ENCODE measurements around the gene PLEKHA7.

Gene PLEKHA7

DNA sequence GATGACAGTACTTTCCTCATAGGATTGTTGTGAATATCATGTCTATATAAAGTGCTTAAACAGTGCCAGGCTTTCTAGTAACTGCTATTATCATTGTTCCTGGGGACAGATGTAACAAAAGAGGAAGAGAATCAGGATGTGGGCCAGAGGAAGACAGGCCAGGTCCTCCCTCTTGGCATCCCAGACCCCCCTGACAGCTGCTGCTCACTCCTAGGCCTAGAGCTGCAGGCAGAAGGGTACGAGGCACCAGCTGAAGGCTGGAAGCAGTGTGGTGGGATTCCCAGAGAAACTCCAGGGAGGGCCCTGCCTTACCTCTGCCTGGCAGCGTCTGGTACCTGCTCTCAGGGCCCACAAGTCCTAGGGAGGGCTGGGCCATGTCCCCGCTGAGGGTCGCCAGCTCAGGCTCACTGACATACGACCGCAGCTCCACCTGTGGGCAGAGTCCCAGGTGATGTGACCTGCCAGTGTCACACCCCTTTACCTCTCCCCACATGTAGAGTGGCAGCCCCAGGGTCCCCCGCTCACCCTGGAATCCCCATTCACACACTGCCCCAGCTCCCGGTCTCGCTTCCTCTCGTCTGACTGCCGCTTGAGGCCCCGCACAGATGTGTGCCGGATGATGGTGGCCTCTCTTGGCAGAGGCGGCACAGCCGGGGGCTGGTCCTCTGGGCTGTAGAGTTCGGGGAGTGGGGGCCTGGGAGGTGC is 223.6 kb downstream of the PLEKHA7 start:
- peaks cover 16 to 88% (median 78%) of the 10 kb centered on the region in 5 donors for H3K4me1 ChIP-seq (ENCODE audit: control insufficient read depth in 5 of 5, insufficient read depth in 5 of 5, low read length in 5 of 5)
- H3K9me3 ChIP-seq (ENCODE audit: control insufficient read depth in 5 of 5, low read length in 5 of 5): no peaks in the 10 kb centered on the region
- peak overlapping the region; percentile 79 for H3K27ac ChIP-seq (ENCODE audit: low read depth, low read length)
- no peaks in the 10 kb centered on the region for H3K27me3 ChIP-seq (ENCODE audit: control insufficient read depth in 5 of 5, insufficient read depth in 4 of 5, low read length in 5 of 5)
- H3K4me3 ChIP-seq (ENCODE audit: low read depth in 1 of 5, low read length in 5 of 5): no peak overlapping the region
- H3K9ac ChIP-seq (ENCODE audit: low read length in 5 of 5): peak overlapping the region in 4 of 5 donors; percentile 15 to 62 (median 36)
- H3K36me3 ChIP-seq (ENCODE audit: control insufficient read depth in 5 of 5, insufficient read depth in 5 of 5, low read length in 5 of 5): peaks cover 0 to 6% (median 0%) of the 10 kb centered on the region in 5 donors

DNA sequence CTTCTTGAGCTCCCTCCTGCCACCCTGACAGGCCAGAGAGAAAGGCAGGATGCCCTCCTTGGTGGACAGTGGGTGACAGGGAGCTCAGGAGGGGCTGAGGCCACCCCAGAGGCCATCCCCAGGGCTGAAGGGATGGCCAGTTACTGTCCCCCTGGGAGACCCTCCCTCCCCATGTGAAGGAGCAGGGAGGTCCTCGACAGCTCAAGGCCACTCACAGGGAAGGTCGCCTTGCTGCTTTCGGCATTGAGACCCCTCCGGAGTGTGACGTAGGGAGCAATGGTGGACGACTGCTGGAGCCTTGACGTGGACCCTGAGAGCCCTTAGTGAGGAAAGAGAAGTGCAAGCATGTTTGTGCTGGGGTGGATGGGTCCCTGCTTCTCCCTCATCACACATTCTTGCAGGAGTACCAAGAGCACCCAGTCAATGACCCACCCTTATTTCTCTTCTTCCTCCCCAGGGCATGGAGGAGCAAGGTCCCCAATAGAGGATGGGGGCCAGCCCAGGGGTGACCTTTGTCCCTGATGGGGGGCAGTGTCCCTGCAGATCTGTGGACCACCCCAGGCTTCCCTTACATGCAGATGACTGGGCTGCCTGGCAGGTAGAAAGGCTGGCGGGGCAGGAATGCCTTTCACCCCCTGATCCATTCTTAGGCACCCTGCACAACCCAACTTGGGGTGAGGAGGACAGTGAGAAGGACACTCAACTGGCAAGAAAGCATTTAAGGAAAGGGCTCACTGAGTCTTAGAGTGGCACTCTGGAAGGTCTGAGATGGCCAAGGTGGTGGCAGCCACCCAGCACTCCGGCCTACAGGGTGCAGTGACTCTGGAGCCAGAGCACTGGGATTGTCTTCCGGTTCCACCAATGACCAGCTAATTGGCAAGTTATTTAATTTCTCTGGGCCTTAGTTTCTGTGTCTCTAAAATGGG is 224.4 kb downstream of the PLEKHA7 start:
- no peak overlapping the region for H3K4me3 ChIP-seq (ENCODE audit: low read depth in 1 of 5, low read length in 5 of 5)
- H3K9me3 ChIP-seq (ENCODE audit: control insufficient read depth in 5 of 5, low read length in 5 of 5): no peaks in the 10 kb centered on the region
- H3K27ac ChIP-seq (ENCODE audit: low read depth, low read length): no peak overlapping the region
- H3K9ac ChIP-seq (ENCODE audit: low read length in 5 of 5): no peak overlapping the region
- peaks cover 0 to 6% (median 0%) of the 10 kb centered on the region in 5 donors for H3K36me3 ChIP-seq (ENCODE audit: control insufficient read depth in 5 of 5, insufficient read depth in 5 of 5, low read length in 5 of 5)
- peaks cover 16 to 96% (median 82%) of the 10 kb centered on the region in 5 donors for H3K4me1 ChIP-seq (ENCODE audit: control insufficient read depth in 5 of 5, insufficient read depth in 5 of 5, low read length in 5 of 5)
- H3K27me3 ChIP-seq (ENCODE audit: control insufficient read depth in 5 of 5, insufficient read depth in 4 of 5, low read length in 5 of 5): no peaks in the 10 kb centered on the region

DNA sequence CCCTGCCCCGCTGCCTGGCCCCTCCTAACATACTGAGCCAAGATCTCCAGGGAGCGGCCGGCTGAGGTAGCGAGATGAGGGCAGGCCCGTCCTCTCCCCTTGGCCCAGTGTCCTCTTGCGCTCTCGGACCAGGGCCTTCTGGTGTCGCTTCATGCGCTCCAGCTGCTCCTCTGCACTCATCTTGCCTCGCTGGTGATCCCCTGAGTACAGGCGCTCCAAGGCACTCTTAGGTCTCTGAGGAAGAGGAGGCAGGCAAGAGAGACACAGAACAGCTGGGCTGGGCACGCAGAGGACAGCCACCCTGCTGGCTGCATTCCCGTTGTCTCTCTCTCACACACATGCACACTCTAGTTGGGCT is 225.2 kb downstream of the PLEKHA7 start:
- Histone ChIP-seq H3K9me3 (ENCODE audit: control insufficient read depth in 5 of 5, low read length in 5 of 5) (no peaks in the 10 kb centered on the region), H3K27me3 (ENCODE audit: control insufficient read depth in 5 of 5, insufficient read depth in 4 of 5, low read length in 5 of 5) (no peaks in the 10 kb centered on the region), H3K27ac (ENCODE audit: low read depth, low read length) (peak overlapping the region; percentile 88), H3K36me3 (ENCODE audit: control insufficient read depth in 5 of 5, insufficient read depth in 5 of 5, low read length in 5 of 5) (peaks cover 0 to 6% (median 0%) of the 10 kb centered on the region in 5 donors), H3K4me1 (ENCODE audit: control insufficient read depth in 5 of 5, insufficient read depth in 5 of 5, low read length in 5 of 5) (peaks cover 16 to 90% (median 81%) of the 10 kb centered on the region in 5 donors), H3K9ac (ENCODE audit: low read length in 5 of 5) (no peak overlapping the region), H3K4me3 (ENCODE audit: low read depth in 1 of 5, low read length in 5 of 5) (no peak overlapping the region)

DNA sequence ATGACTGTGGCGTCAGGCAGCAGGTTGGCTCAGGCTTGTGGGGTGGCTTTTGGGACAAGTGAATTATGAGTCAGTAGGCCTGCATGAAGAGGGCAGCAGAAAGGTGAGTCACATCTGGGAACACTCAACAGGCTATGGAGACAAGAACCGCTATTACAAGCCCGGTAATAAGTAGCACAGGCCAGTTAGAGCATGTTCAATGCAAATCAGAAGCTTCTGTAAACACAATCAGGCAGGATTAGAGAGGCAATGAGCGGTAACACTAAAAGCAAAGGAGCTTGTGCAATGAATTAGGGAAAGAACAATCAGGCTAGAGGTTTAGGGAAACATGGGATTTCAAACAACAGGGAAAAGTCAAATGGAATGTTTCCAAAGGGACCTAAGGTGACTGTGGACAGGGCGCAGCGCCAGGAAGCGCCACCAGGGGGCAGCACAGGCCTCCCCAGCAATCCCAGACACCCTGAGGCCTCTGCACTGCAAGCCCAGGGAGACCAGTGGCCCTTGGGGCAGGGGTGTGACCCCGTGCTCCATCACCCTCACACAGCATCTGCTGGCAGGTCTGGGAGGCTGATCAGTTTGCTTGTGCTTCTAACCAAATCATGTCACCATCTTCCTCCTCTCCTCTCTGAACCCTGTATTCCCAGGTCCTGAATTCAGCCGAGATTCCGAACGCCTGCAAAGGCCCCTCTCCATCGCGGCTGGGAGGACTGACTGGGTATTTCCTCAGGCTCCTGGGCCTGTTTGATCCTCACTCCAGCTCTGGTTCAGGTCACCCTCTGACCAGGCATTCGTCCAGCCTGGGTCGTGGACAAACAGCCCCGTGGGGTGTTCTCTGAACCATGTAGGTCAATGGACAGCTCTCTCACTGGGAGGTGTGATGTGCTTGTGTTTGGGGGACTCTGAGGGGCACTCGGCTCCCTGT is 225.8 kb downstream of the PLEKHA7 start:
- peaks cover 16 to 83% (median 75%) of the 10 kb centered on the region in 5 donors for H3K4me1 ChIP-seq (ENCODE audit: control insufficient read depth in 5 of 5, insufficient read depth in 5 of 5, low read length in 5 of 5)
- H3K9ac ChIP-seq (ENCODE audit: low read length in 5 of 5): peak overlapping the region in 4 of 5 donors; percentile 48 to 78 (median 56)
- H3K4me3 ChIP-seq (ENCODE audit: low read depth in 1 of 5, low read length in 5 of 5): no peak overlapping the region
- H3K9me3 ChIP-seq (ENCODE audit: control insufficient read depth in 5 of 5, low read length in 5 of 5): no peaks in the 10 kb centered on the region
- H3K27ac ChIP-seq (ENCODE audit: low read depth, low read length): peak overlapping the region; percentile 88
- no peaks in the 10 kb centered on the region for H3K27me3 ChIP-seq (ENCODE audit: control insufficient read depth in 5 of 5, insufficient read depth in 4 of 5, low read length in 5 of 5)
- peaks cover 0 to 6% (median 0%) of the 10 kb centered on the region in 5 donors for H3K36me3 ChIP-seq (ENCODE audit: control insufficient read depth in 5 of 5, insufficient read depth in 5 of 5, low read length in 5 of 5)

DNA sequence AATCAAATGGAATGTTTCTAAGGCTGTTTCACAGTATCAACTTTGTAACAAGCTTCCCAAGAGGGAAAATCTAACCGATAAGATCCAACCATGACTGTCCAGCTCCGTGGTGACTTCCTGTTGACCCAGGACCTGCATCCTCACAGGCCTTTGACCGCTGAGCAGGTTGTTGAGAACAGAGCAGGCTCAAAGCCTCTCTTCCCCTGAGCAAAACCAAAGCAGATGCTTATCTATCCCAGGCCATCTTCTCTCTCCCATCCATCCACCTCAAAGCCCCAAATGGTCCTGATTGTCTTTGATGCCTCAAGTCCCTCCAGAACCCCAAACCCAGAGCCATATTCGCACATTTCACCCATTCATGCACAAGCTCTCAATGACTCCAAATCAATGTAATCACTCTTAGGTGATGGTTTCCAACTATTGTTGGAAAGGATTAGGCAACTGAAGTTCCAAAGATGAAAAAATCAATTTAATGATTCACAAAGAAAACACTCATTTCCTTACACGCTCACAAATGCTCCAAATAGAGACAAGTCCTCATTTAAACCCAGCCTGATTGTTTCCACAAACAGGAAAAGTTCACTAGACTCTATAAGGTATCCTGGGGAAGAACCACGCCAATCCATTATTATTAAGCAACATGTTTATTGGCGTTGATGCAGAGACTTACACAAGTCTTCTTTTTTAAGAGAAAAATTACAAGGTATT is 227.0 kb downstream of the PLEKHA7 start:
- Histone ChIP-seq H3K4me1 (ENCODE audit: control insufficient read depth in 5 of 5, insufficient read depth in 5 of 5, low read length in 5 of 5) (peaks cover 14 to 71% (median 63%) of the 10 kb centered on the region in 5 donors), H3K9me3 (ENCODE audit: control insufficient read depth in 5 of 5, low read length in 5 of 5) (no peaks in the 10 kb centered on the region), H3K9ac (ENCODE audit: low read length in 5 of 5) (peak overlapping the region in 1 of 5 donors; percentile 21), H3K27me3 (ENCODE audit: control insufficient read depth in 5 of 5, insufficient read depth in 4 of 5, low read length in 5 of 5) (no peaks in the 10 kb centered on the region), H3K4me3 (ENCODE audit: low read depth in 1 of 5, low read length in 5 of 5) (no peak overlapping the region), H3K36me3 (ENCODE audit: control insufficient read depth in 5 of 5, insufficient read depth in 5 of 5, low read length in 5 of 5) (peaks cover 0 to 8% (median 3%) of the 10 kb centered on the region in 5 donors), H3K27ac (ENCODE audit: low read depth, low read length) (peak overlapping the region; percentile 88)

DNA sequence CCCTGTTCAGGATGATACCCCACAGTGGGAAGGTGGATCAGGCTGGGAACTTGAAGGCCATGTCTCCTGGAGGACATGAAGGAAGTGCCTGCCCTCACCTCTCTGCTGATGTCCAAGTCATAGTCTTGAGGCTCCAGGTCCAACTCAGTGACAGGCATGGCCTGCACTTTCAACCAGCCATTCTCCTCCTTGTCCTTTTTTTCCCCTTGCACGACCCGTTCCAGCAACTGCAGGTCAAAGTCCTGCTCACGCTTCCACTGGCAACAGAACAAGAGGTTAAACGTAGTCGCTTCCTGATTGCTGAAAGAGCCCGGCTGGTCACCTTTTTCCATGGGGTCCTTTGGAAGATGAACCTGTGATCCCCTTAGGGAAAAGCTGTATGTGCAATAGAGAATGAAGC is 228.1 kb downstream of the PLEKHA7 start:
- Histone ChIP-seq H3K36me3 (ENCODE audit: control insufficient read depth in 5 of 5, insufficient read depth in 5 of 5, low read length in 5 of 5) (peaks cover 0 to 8% (median 3%) of the 10 kb centered on the region in 5 donors), H3K27me3 (ENCODE audit: control insufficient read depth in 5 of 5, insufficient read depth in 4 of 5, low read length in 5 of 5) (no peaks in the 10 kb centered on the region)

DNA sequence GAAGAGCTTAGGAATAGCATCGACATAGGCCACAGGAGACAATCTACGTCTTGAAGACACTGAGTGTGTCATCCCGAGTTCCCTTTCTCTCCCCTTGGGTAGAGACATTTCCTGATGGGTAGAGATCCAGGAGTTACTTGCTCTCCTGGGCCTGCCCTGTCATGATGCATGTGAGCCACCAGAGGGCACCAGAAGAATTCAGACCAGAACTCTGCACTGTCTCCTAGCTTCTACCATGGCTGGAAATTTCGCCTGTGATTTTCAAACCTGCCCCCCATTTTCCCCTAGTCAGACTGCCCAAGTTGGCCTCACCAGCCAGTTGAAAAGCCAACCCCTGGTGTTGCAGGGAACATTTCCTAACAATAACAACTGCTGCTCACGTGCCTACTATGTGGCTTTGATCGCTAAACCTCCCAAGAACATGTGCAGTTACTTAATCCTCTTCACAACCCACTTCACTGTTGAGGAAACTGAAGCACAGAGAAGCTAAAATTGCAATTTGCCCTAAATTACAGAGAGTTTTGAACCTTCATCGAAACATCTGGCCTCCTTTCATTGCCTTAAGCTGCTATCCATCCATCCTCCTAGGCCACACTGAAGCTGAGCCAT is 228.6 kb downstream of the PLEKHA7 start:
- peaks cover 0 to 8% (median 3%) of the 10 kb centered on the region in 5 donors for H3K36me3 ChIP-seq (ENCODE audit: control insufficient read depth in 5 of 5, insufficient read depth in 5 of 5, low read length in 5 of 5)
- H3K4me1 ChIP-seq (ENCODE audit: control insufficient read depth in 5 of 5, insufficient read depth in 5 of 5, low read length in 5 of 5): peaks cover 7 to 56% (median 48%) of the 10 kb centered on the region in 5 donors
- H3K4me3 ChIP-seq (ENCODE audit: low read depth in 1 of 5, low read length in 5 of 5): no peak overlapping the region
- H3K9ac ChIP-seq (ENCODE audit: low read length in 5 of 5): no peak overlapping the region
- no peak overlapping the region for H3K27ac ChIP-seq (ENCODE audit: low read depth, low read length)
- no peaks in the 10 kb centered on the region for H3K9me3 ChIP-seq (ENCODE audit: control insufficient read depth in 5 of 5, low read length in 5 of 5)
- H3K27me3 ChIP-seq (ENCODE audit: control insufficient read depth in 5 of 5, insufficient read depth in 4 of 5, low read length in 5 of 5): no peaks in the 10 kb centered on the region

More for the DNA sequence above, 228.1 kb downstream of the PLEKHA7 start:
- Histone ChIP-seq H3K27ac (ENCODE audit: low read depth, low read length) (no peak overlapping the region), H3K4me3 (ENCODE audit: low read depth in 1 of 5, low read length in 5 of 5) (no peak overlapping the region), H3K9ac (ENCODE audit: low read length in 5 of 5) (no peak overlapping the region), H3K4me1 (ENCODE audit: control insufficient read depth in 5 of 5, insufficient read depth in 5 of 5, low read length in 5 of 5) (peaks cover 8 to 61% (median 53%) of the 10 kb centered on the region in 5 donors), H3K9me3 (ENCODE audit: control insufficient read depth in 5 of 5, low read length in 5 of 5) (no peaks in the 10 kb centered on the region)

DNA sequence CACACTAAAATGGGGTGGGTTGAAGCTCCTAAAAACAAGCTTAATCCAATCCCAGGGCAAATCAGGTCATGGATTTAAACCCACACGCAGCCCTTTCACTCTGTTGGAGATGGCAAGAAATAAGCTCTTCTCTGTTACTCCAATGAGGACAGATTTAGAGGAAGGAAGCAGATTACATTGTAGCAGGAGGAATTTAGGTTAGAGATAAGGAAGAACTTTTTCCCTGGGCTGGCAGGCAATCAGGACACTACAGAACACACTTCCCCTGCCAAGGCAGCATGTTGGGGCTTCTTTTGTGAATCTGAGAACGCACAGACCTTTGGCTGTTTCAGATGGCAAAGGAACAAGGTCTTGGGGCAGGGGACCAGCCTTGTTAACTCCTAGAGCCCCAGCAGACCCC is 229.5 kb downstream of the PLEKHA7 start:
- Histone ChIP-seq H3K27ac (ENCODE audit: low read depth, low read length) (no peak overlapping the region), H3K27me3 (ENCODE audit: control insufficient read depth in 5 of 5, insufficient read depth in 4 of 5, low read length in 5 of 5) (no peaks in the 10 kb centered on the region), H3K4me1 (ENCODE audit: control insufficient read depth in 5 of 5, insufficient read depth in 5 of 5, low read length in 5 of 5) (peaks cover 7 to 51% (median 40%) of the 10 kb centered on the region in 5 donors), H3K4me3 (ENCODE audit: low read depth in 1 of 5, low read length in 5 of 5) (no peak overlapping the region), H3K9ac (ENCODE audit: low read length in 5 of 5) (peak overlapping the region in 1 of 5 donors; percentile 36), H3K9me3 (ENCODE audit: control insufficient read depth in 5 of 5, low read length in 5 of 5) (no peaks in the 10 kb centered on the region), H3K36me3 (ENCODE audit: control insufficient read depth in 5 of 5, insufficient read depth in 5 of 5, low read length in 5 of 5) (peaks cover 0 to 4% (median 3%) of the 10 kb centered on the region in 5 donors)

All from subcutaneous abdominal adipose tissue (tissue), 5 donors.